HG03175 (cell line): ENCODE data around the gene XIRP1.
"Not testable (repeated sequence)": the region's sequence is repeated elsewhere in the genome, so short reads cannot be mapped to it uniquely, and the experiment has no call there.

Source experiments
- ATAC-seq: cut with Tn5 transposase; IDR thresholded peaks from one replicate; pipeline ENCODE4 v1.9.1; 2021; ENCODE audit warnings: mild to moderate bottlenecking, moderate library complexity; ENCODE audit not compliant: unreplicated experiment

The XIRP1 gene

DNA sequence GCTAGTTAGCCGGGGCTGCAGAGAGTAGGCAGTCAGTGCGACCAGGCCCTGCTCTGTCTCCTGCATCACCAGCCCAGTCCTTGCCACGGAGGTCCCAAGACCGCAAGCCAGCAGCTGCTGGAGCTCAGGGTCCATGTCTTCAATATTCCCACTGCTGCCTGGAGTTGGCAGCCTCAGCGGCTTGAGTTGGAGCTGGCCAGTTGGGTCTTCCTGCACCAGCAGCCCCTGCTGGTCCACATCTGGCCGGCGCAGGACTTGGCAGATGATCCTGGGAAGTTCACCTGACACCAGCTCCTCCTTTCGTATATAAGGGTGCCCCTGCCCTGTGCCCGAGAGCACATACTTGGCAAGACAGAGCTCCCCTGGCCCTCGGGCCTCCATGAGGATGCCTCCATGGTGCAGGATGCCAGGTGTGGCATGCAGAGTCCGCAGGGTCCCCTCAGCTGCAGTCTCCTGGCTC is 5.7 kb downstream of the XIRP1 start:
- no peak for ATAC-seq

DNA sequence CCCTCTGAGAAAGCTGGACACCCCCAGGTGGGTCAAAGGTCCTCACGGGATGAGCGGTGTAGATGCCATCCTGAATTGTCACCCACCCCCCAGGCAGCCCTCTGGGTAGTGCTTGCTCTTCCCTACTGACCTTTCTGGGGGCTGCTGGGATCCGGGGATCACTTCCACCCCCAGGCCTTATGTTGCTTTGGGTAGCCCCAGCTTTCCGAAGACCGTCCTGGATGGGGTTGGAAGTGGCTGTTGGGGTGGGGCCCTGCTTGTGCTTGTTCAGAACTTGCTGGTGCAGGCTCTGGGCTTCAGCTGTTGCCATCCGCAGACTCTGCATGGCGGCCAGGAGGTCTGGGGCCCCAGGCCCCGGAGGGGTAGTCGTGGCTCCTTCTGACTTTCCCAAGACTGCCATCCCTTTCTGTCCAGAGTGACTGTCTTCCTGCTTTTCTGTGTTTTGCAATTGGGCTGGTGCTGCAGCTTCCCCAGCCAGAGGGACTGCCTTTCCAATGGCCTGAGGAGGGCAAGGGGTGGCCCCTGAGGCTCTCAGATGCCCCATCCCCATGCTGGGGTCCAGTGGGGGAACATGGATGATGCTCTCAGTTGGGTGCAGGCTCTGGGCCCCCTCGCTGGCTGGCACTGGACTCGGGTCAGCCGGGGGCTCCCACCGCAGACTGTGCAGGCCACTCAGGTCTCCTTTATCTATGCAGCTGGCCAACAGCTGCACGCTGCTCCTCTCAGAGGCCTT is 6.3 kb downstream of the XIRP1 start:
- ATAC-seq = no peak

DNA sequence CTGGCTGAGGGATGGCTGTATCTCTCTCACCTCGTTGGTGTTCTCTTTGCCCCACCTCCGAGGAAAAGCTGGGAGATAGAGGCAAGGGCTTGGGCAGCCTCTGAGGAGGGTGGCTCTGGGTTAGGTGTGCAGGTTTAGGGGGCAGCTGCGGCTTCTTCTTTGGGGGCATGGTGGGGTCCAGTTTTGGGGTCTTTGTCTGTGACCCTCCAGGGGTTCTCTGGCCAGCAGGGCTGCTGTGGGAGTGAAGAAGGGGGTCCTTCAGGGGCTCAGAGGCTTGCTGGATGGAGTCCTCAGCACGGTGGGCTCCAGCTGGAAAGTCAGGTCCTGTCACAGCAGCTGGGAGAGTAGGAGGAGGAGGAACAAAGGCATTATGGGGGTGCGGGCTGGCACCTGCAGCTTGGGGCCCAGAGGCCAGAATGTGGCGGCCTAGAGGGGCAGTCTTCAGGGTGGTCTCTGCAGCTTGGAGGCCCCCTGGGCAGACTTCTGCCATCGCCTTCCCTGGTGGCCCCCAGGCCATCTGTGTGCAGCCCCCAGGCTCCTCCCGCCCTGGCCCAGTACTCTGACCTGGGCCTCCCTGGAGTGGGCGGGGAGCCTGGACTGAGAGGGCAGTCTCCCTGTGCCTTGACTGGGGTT is 7.0 kb downstream of the XIRP1 start:
- no peak for ATAC-seq

DNA sequence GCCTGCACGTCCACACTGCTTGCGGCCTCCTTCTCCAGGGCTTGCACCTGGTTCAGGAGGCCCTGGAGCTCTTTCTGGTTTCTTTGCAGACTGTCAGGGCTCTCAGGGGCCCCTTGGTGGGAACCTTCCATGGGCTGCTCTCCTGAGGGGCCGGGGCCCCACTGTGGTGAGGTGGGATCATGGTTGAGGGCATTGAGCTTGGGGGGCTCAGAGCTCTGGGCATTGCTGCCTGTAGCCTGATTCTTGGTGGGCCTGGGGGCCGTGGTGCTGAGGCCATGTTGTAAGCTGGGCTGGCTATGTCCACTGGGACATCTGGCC is 7.5 kb downstream of the XIRP1 start:
- no peak for ATAC-seq

DNA sequence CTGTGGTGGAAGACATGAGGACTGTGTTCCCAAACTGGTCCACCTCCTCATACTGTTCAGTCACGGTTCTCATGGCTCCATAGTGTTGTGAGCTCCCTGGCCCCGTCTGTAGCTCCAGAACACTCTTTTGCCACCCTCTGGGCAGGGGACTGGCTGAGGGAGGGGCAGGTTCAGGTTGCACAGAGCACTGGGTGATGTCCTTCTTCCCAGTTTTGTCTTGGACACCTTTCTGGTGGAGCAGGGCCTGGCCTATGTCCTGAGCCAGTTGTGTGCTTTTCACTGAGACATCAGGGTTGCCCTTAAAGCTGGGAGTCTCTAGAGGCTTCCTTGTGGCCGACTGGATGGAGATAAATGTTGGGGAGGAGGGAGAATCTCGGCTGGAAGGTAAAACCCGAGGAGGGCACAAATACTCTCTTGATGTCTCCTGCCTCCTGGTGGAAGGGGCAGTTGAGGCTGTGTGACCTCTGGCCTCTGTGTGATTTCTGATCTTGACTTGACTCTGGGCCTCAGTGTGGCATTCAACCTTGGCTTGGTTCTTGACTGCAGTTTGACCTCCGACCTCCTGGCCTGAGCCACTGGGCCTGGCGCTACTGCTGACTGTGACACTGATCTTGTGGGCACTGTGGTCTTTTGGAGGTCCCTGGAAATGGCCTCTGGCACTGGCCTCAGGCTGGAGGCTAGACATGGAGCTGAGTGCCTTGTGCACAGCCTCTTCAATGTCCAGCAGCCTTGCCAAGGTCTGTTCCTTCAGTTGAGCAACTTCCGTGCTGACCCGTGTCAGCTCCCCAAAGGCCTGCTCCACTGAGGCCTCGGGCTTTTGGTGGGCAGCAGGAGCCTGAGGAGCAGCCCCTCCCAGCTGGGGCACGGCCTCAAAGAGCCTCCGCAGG is 8.1 kb downstream of the XIRP1 start:
- no peak for ATAC-seq

- ATAC-seq = no peak
These were observed 8.9 kb downstream of the XIRP1 start for GRCh38 chr3:39183211-39184080.

DNA sequence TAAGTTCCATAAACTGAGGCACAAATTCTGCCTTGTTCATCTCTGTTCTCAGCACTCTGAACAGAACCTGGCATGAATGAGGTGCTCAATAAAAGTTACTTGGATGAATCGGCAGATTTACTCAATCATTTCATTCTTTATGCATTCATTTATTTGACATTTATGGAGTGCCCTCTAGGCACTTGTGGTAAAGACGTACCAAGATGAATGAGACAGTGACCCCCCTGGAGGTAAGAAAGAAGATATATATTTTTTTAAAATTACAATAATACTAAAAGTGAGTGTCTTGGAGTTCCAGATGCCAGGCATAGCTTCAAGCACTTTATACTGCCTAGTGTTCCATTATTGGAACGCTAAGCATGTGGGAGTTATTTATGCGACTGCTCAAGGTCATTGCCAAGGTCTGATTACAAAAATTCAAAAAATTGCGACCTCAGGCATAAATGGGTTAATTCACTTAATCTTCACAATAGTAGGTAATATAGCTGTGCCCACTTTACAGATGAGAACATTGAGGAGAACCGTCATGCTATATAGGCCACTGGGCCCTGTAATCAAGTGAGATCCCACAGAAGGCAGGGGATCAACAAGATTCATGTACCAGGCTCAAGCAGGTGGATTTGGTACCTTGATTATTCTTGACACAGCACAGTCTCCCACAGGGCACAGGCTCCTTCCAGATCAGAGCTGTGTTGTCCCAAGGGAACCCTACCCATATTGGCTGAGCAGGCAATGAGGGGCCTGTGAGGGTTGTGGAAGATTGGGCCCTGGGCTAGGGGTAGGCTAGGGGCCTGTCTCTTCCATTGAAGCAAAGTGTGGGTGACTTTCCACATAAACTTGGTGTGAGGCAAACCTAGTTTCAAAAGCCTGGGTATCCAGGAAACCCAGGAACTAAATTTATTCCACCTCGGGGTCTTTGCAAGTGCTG is 10.7 kb downstream of the XIRP1 start:
- no peak for ATAC-seq

DNA sequence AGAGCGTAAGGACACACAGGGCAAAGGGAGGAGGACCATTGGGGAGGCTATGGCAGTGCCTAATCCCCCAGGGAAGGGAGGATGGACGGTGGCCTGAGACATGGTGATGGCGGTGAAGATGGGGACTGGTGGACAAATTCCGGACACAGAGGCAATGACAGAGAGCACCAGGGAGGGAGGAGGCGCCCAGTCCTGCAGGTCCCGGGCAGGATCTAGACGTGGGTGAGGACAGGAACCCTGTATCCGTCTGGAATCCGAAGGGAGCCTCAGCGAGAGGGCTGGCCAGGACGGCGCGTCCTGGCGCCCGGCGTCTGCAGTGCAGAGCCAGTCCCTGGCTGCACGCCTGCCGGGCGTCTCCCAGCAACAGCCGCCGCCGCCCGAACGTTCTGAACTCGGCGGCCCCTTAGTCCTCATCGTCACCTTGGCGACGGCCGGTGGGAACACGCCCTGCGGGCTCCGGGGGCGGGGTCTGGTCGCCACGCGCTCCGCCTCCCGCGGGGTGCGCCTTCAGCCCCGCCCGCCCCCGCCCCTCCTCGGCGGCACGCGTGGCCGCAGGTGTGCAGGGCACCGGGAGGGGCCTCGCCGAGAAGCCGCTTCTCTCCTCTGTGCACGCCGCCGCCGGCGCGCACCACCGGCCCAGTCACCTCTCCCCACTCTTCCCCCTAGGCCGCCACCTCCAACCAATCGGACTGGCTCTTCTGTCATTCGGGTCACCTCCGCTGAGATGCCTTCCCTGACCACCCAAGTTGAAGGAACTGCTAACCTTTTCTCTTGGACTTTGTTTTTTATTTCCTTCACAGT is 11.6 kb downstream of the XIRP1 start:
- peak; percentile 93 for ATAC-seq

DNA sequence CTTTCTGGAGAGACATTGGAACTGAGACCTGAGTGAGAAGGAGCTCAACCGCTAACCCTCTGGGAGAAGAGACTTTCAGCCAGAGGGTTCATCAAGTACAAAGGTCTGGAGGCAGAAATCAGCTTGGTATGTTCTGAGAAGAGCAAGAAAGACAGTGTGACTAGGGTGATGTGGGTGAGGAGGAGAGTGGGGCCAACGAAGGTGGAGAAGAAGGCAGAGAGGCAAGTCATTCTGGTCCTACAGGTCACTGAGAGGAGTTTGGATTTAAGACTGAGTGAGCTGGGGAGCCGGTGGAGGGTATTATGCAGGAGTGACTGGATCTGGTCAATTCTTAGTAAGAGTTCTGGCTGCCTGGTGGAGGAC is 12.2 kb downstream of the XIRP1 start:
- ATAC-seq = no peak

- no peak for ATAC-seq
These were observed 13.8 kb downstream of the XIRP1 start for GRCh38 chr3:39178553-39178952.

DNA sequence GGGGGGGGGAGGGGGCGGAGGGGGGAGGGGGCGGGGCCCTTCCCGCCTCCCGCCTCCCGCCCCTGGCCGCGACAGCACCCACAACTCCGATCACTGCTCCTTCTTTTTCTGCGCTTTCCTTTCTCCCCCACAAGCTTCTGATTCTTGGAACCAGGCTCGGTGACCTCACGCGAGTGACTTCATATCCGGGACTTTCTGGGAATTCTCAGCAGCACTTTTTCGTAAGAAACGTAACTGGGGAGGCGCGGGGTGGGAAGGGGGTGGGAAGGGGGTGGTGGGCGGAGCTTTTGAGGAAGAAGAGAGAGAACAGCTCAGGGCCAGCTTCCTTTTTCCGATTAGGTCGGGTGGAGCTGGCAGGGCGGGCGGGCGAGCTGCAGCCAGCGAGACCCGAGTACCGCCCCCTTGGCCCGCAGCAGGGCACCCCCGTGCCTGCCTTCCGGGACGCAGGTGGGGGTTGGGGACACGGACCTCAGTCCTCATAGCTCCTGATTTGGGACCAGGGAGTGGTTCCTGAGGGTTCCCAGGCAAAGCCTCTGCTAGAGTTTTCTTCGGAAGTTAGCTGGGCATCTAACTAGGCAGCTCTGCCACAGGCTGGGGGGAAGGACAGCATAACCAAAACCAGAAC is 14.6 kb downstream of the XIRP1 start:
- no peak for ATAC-seq

DNA sequence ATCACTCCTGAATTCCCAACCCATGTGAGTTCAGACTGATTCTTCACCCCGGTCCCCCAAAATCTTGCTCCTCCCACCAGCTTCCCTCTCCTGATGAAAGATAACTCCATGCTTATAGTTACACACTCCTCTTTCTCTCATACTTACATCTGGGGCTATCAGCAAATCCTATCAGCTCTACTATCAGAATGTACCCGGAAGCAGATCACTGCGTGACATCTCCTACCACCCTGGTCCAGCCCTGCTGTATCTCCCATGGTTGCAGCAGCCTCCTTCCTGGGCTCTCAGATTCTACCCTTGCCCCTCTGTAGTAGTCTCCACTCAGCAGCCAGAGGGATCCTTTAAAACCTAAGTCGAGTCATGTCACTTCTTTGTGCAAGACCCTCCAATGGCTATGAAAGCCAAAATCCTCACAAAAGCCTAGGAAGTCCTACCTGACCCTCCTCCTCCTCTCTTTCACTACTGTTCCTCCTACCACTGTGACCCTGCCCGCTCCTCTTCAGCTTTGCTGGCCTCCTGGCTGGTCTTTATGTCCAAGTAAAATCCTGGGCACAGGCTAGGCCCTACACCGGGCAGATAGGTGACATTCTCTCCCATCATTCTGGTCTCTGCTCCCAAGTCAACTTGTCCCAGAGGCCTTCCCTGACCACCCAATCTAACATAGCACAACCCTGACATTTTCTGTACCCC is 16.2 kb downstream of the XIRP1 start:
- ATAC-seq = no peak

- ATAC-seq = no peak
These were observed 18.9 kb downstream of the XIRP1 start for GRCh38 chr3:39173318-39174125.

GRCh38 chr3:39171860-39172259 is 20.5 kb downstream of the XIRP1 start:
- ATAC-seq = no peak

- ATAC-seq = not testable (repeated sequence)
These were observed 21.5 kb downstream of the XIRP1 start for GRCh38 chr3:39170877-39171276.

- ATAC-seq = no peak
These were observed 21.9 kb downstream of the XIRP1 start for GRCh38 chr3:39170461-39170860.

DNA sequence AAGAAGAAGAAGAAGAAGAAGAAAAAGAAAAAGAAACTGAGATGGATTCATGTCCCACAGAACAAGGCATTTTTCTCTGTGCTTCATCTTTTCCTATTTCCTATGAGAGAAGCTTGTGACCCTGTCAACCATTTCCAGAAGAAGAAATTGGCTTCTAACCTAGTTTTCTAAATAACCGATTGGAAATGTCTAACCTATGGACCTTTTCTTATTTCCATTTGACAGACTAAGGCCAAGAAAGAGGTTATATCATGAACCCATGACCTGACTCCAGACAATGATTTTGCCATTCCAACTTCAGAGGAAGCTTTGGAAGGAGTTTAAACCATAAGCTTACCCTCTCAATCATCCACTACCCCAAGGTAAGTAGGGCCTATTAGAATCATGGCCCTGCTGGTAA is 22.7 kb downstream of the XIRP1 start:
- ATAC-seq = no peak
